ENCODE data around the gene SNTB2. TPM values are rescaled to one million over a fixed set of nuclear protein-coding genes. Genes with fewer than 3 reads are reported as not detected.

The SNTB2 gene
- total RNA-seq, 5 donors from 2014 or later (not counting 1 experiment from before 2014, with no cell fraction given), result 13.2 to 23.1 (median 17.3) TPM

GRCh38 chr16:69204172-69204571 is 17.2 kb downstream of the SNTB2 start:
- Histone ChIP-seq H3K4me3 (ENCODE audit: control insufficient read depth in 1 of 2, extremely low read depth in 1 of 2, low read length in 1 of 2) (no peak overlapping the region), H3K9me3 (no peaks in the 10 kb centered on the region), H3K27me3 (replicated peaks in 1 of 2; ENCODE audit: control insufficient read depth in 2 of 2, extremely low read depth in 1 of 2, insufficient read depth in 2 of 2, low read length in 1 of 2) (no peaks in the 10 kb centered on the region), H3K4me1 (ENCODE audit: control insufficient read depth in 1 of 2, extremely low read depth in 1 of 2, insufficient read depth in 2 of 2, low read length in 2 of 2) (no peaks in the 10 kb centered on the region), H3K36me3 (ENCODE audit: control insufficient read depth in 2 of 2, extremely low read depth in 1 of 2, insufficient read depth in 1 of 2, low read length in 1 of 2) (no peaks in the 10 kb centered on the region), H3K27ac (ENCODE audit: low read length) (no peak overlapping the region)
- ATAC-seq (replicated peaks in 1 of 4) (no peak), DNase-seq (no peak)
- peak overlapping the region; percentile 29 to 39 for H3K27ac Mint-ChIP-seq
- no peaks in the 10 kb centered on the region for H3K9me3 Mint-ChIP-seq
- POLR2A ChIA-PET, result no interaction called here
- no peak overlapping the region for H3K4me3 Mint-ChIP-seq
- CTCF ChIA-PET, result no interaction called here
- H3K27me3 Mint-ChIP-seq, result no peaks in the 10 kb centered on the region
- H3K4me1 Mint-ChIP-seq, result peaks cover 0 to 20% (median 14%) of the 10 kb centered on the region in 3 donors
- peaks cover 12% of the 10 kb centered on the region for H3K36me3 Mint-ChIP-seq

GRCh38 chr16:69209735-69210134 is 22.8 kb downstream of the SNTB2 start:
- H3K4me1 ChIP-seq (ENCODE audit: control insufficient read depth in 1 of 2, extremely low read depth in 1 of 2, insufficient read depth in 2 of 2, low read length in 2 of 2), result no peaks in the 10 kb centered on the region
- no peak overlapping the region for H3K27ac Mint-ChIP-seq
- no peaks in the 10 kb centered on the region for H3K27me3 ChIP-seq (replicated peaks in 1 of 2; ENCODE audit: control insufficient read depth in 2 of 2, extremely low read depth in 1 of 2, insufficient read depth in 2 of 2, low read length in 1 of 2)
- peaks cover 0 to 10% (median 1%) of the 10 kb centered on the region in 3 donors for H3K4me1 Mint-ChIP-seq
- H3K9me3 ChIP-seq, result no peaks in the 10 kb centered on the region
- H3K36me3 Mint-ChIP-seq, result peaks cover 3% of the 10 kb centered on the region
- DNase-seq (no peak), ATAC-seq (replicated peaks in 1 of 4) (no peak)
- no peaks in the 10 kb centered on the region for H3K36me3 ChIP-seq (ENCODE audit: control insufficient read depth in 2 of 2, extremely low read depth in 1 of 2, insufficient read depth in 1 of 2, low read length in 1 of 2)
- H3K27me3 Mint-ChIP-seq, result no peaks in the 10 kb centered on the region
- H3K4me3 Mint-ChIP-seq, result no peak overlapping the region
- H3K27ac ChIP-seq (ENCODE audit: low read length), result no peak overlapping the region
- H3K9me3 Mint-ChIP-seq, result no peaks in the 10 kb centered on the region
- ChIA-PET POLR2A (no interaction called here), CTCF (no interaction called here)
- no peak overlapping the region for H3K4me3 ChIP-seq (ENCODE audit: control insufficient read depth in 1 of 2, extremely low read depth in 1 of 2, low read length in 1 of 2)
- WGBS (ENCODE audit: insufficient coverage), result no CpG with 5 or more reads among the region's 4 CpGs

- Histone ChIP-seq H3K36me3 (ENCODE audit: control insufficient read depth in 2 of 2, extremely low read depth in 1 of 2, insufficient read depth in 1 of 2, low read length in 1 of 2) (no peaks in the 10 kb centered on the region), H3K9me3 (no peaks in the 10 kb centered on the region), H3K27ac (ENCODE audit: low read length) (no peak overlapping the region), H3K4me3 (ENCODE audit: control insufficient read depth in 1 of 2, extremely low read depth in 1 of 2, low read length in 1 of 2) (no peak overlapping the region), H3K4me1 (ENCODE audit: control insufficient read depth in 1 of 2, extremely low read depth in 1 of 2, insufficient read depth in 2 of 2, low read length in 2 of 2) (no peaks in the 10 kb centered on the region), H3K27me3 (replicated peaks in 1 of 2; ENCODE audit: control insufficient read depth in 2 of 2, extremely low read depth in 1 of 2, insufficient read depth in 2 of 2, low read length in 1 of 2) (no peaks in the 10 kb centered on the region)
- H3K27ac Mint-ChIP-seq, result no peak overlapping the region
- H3K36me3 Mint-ChIP-seq, result no peaks in the 10 kb centered on the region
- H3K4me3 Mint-ChIP-seq, result no peak overlapping the region
- POLR2A ChIA-PET, result interaction anchor here in 1 of 2 donors (0.5 kb wide), 1 partner anchor 10 kb away, joined by 3 read pairs; no protein-coding TSS in a partner anchor
- DNase-seq (no peak), ATAC-seq (replicated peaks in 1 of 4) (no peak)
- no peaks in the 10 kb centered on the region for H3K27me3 Mint-ChIP-seq
- CTCF ChIA-PET, result interaction anchor here in 1 of 2 donors (1.0 to 1.1 kb wide), 2 partner anchors 31 to 33 kb away, joined by 3 to 4 read pairs; partner anchors contain the start of gene SNTB2
- H3K4me1 Mint-ChIP-seq, result peaks cover 0 to 12% (median 9%) of the 10 kb centered on the region in 3 donors
- 100% methylated on average over 1 of the region's 1 CpG for WGBS (ENCODE audit: insufficient coverage)
- no peaks in the 10 kb centered on the region for H3K9me3 Mint-ChIP-seq
These were observed 30.5 kb downstream of the SNTB2 start for GRCh38 chr16:69217433-69217832.

GRCh38 chr16:69219279-69219678 is 32.3 kb downstream of the SNTB2 start:
- 100% methylated on average over 1 of the region's 1 CpG for WGBS (ENCODE audit: insufficient coverage)
- CTCF ChIA-PET, result no interaction called here
- H3K4me1 ChIP-seq (ENCODE audit: control insufficient read depth in 1 of 2, extremely low read depth in 1 of 2, insufficient read depth in 2 of 2, low read length in 2 of 2), result no peaks in the 10 kb centered on the region
- DNase-seq (no peak), ATAC-seq (replicated peaks in 1 of 4) (no peak)
- no peak overlapping the region for H3K27ac ChIP-seq (ENCODE audit: low read length)
- H3K4me3 ChIP-seq (ENCODE audit: control insufficient read depth in 1 of 2, extremely low read depth in 1 of 2, low read length in 1 of 2), result no peak overlapping the region
- H3K9me3 ChIP-seq, result no peaks in the 10 kb centered on the region
- Mint-ChIP-seq H3K4me3 (no peak overlapping the region), H3K27ac (no peak overlapping the region), H3K4me1 (peaks cover 0 to 12% (median 9%) of the 10 kb centered on the region in 3 donors), H3K36me3 (no peaks in the 10 kb centered on the region), H3K9me3 (no peaks in the 10 kb centered on the region), H3K27me3 (no peaks in the 10 kb centered on the region)
- POLR2A ChIA-PET, result no interaction called here
- no peaks in the 10 kb centered on the region for H3K36me3 ChIP-seq (ENCODE audit: control insufficient read depth in 2 of 2, extremely low read depth in 1 of 2, insufficient read depth in 1 of 2, low read length in 1 of 2)
- H3K27me3 ChIP-seq (replicated peaks in 1 of 2; ENCODE audit: control insufficient read depth in 2 of 2, extremely low read depth in 1 of 2, insufficient read depth in 2 of 2, low read length in 1 of 2), result no peaks in the 10 kb centered on the region

- H3K4me3 Mint-ChIP-seq, result no peak overlapping the region
- H3K36me3 ChIP-seq (ENCODE audit: control insufficient read depth in 2 of 2, extremely low read depth in 1 of 2, insufficient read depth in 1 of 2, low read length in 1 of 2), result no peaks in the 10 kb centered on the region
- H3K9me3 Mint-ChIP-seq, result no peaks in the 10 kb centered on the region
- H3K9me3 ChIP-seq, result no peaks in the 10 kb centered on the region
- H3K27me3 ChIP-seq (replicated peaks in 1 of 2; ENCODE audit: control insufficient read depth in 2 of 2, extremely low read depth in 1 of 2, insufficient read depth in 2 of 2, low read length in 1 of 2), result no peaks in the 10 kb centered on the region
- 100% methylated on average over 2 of the region's 6 CpGs for WGBS (ENCODE audit: insufficient coverage)
- no peaks in the 10 kb centered on the region for H3K36me3 Mint-ChIP-seq
- H3K27me3 Mint-ChIP-seq, result no peaks in the 10 kb centered on the region
- ChIA-PET CTCF (no interaction called here), POLR2A (interaction anchor here in 1 of 2 donors (0.7 kb wide), 1 partner anchor 688 kb away, joined by 5 read pairs; no protein-coding TSS in a partner anchor)
- no peak for ATAC-seq (replicated peaks in 1 of 4)
- DNase-seq, result no peak
- peaks cover 0 to 5% (median 4%) of the 10 kb centered on the region in 3 donors for H3K4me1 Mint-ChIP-seq
- H3K27ac ChIP-seq (ENCODE audit: low read length), result no peak overlapping the region
- H3K27ac Mint-ChIP-seq, result no peak overlapping the region
- H3K4me3 ChIP-seq (ENCODE audit: control insufficient read depth in 1 of 2, extremely low read depth in 1 of 2, low read length in 1 of 2), result no peak overlapping the region
- no peaks in the 10 kb centered on the region for H3K4me1 ChIP-seq (ENCODE audit: control insufficient read depth in 1 of 2, extremely low read depth in 1 of 2, insufficient read depth in 2 of 2, low read length in 2 of 2)
These were observed 36.9 kb downstream of the SNTB2 start for GRCh38 chr16:69223882-69224281.

- no peaks in the 10 kb centered on the region for H3K4me1 Mint-ChIP-seq
- H3K4me3 ChIP-seq (ENCODE audit: control insufficient read depth in 1 of 2, extremely low read depth in 1 of 2, low read length in 1 of 2), result no peak overlapping the region
- H3K27ac Mint-ChIP-seq, result no peak overlapping the region
- DNase-seq, result no peak
- no peak overlapping the region for H3K27ac ChIP-seq (ENCODE audit: low read length)
- no peaks in the 10 kb centered on the region for H3K9me3 Mint-ChIP-seq
- H3K9me3 ChIP-seq, result no peaks in the 10 kb centered on the region
- H3K36me3 Mint-ChIP-seq, result no peaks in the 10 kb centered on the region
- no peaks in the 10 kb centered on the region for H3K4me1 ChIP-seq (ENCODE audit: control insufficient read depth in 1 of 2, extremely low read depth in 1 of 2, insufficient read depth in 2 of 2, low read length in 2 of 2)
- WGBS (ENCODE audit: insufficient coverage), result no CpG with 5 or more reads among the region's 7 CpGs
- H3K36me3 ChIP-seq (ENCODE audit: control insufficient read depth in 2 of 2, extremely low read depth in 1 of 2, insufficient read depth in 1 of 2, low read length in 1 of 2), result no peaks in the 10 kb centered on the region
- H3K27me3 Mint-ChIP-seq, result no peaks in the 10 kb centered on the region
- H3K4me3 Mint-ChIP-seq, result no peak overlapping the region
- ATAC-seq (replicated peaks in 1 of 4), result no peak
- ChIA-PET POLR2A (no interaction called here), CTCF (interaction anchor here in 1 of 2 donors (0.5 kb wide), 1 partner anchor 73 kb away, joined by 3 read pairs; no protein-coding TSS in a partner anchor)
- no peaks in the 10 kb centered on the region for H3K27me3 ChIP-seq (replicated peaks in 1 of 2; ENCODE audit: control insufficient read depth in 2 of 2, extremely low read depth in 1 of 2, insufficient read depth in 2 of 2, low read length in 1 of 2)
These were observed 38.2 kb downstream of the SNTB2 start for GRCh38 chr16:69225121-69225520.

GRCh38 chr16:69233124-69233523 is 46.2 kb downstream of the SNTB2 start:
- CTCF ChIA-PET, result no interaction called here
- H3K27ac Mint-ChIP-seq, result no peak overlapping the region

More at GRCh38 chr16:69233124-69233523, 46.2 kb downstream of the SNTB2 start:
- Mint-ChIP-seq H3K27me3 (no peaks in the 10 kb centered on the region), H3K36me3 (peaks cover 12% of the 10 kb centered on the region), H3K4me1 (peaks cover 0 to 4% (median 2%) of the 10 kb centered on the region in 3 donors), H3K9me3 (no peaks in the 10 kb centered on the region), H3K4me3 (no peak overlapping the region)
- H3K36me3 ChIP-seq (ENCODE audit: control insufficient read depth in 2 of 2, extremely low read depth in 1 of 2, insufficient read depth in 1 of 2, low read length in 1 of 2), result no peaks in the 10 kb centered on the region
- DNase-seq (no peak), ATAC-seq (replicated peaks in 1 of 4) (no peak)
- no peaks in the 10 kb centered on the region for H3K27me3 ChIP-seq (replicated peaks in 1 of 2; ENCODE audit: control insufficient read depth in 2 of 2, extremely low read depth in 1 of 2, insufficient read depth in 2 of 2, low read length in 1 of 2)
- H3K4me1 ChIP-seq (ENCODE audit: control insufficient read depth in 1 of 2, extremely low read depth in 1 of 2, insufficient read depth in 2 of 2, low read length in 2 of 2), result no peaks in the 10 kb centered on the region
- no peak overlapping the region for H3K27ac ChIP-seq (ENCODE audit: low read length)
- POLR2A ChIA-PET, result no interaction called here
- no peak overlapping the region for H3K4me3 ChIP-seq (ENCODE audit: control insufficient read depth in 1 of 2, extremely low read depth in 1 of 2, low read length in 1 of 2)
- no peaks in the 10 kb centered on the region for H3K9me3 ChIP-seq

Measured in T-cell (primary cell).